Aorta (tissue), 5 donors: Measurements from ENCODE around the gene HNF4A. TPM values are rescaled to one million over a fixed set of nuclear protein-coding genes. Genes with fewer than 3 reads are reported as not detected.

Experiments
- ATAC-seq: fragments of 200-7000 bp; cut with Tn5 transposase; one replicate; pipeline ENCODE4 v1.9.1; 2022; ENCODE audit warnings: moderate library complexity; ENCODE audit not compliant: low FRiP score
- DNase-seq, 2 donors: peaks; one replicate each; pipeline ENCODE4 v3.0.0-alpha.2; 2020
- H3K27ac ChIP-seq, 2 donors: one replicate each; pipeline ENCODE4 v1.5.1; 2013; ENCODE audit warnings: low read length in 2 of 2, mild to moderate bottlenecking in 2 of 2, moderate library complexity in 2 of 2, control low read depth in 1 of 2, inconsistent platforms in 1 of 2, low read depth in 1 of 2
- H3K27me3 ChIP-seq, 2 donors: one replicate each; pipeline ENCODE4 v1.6.1; 2013; ENCODE audit warnings: control low read depth in 1 of 2, low read length in 1 of 2, mild to moderate bottlenecking in 1 of 2, moderate library complexity in 1 of 2; ENCODE audit not compliant: insufficient read depth in 2 of 2, control insufficient read depth in 1 of 2
- H3K36me3 ChIP-seq, 2 donors: one replicate each; pipeline ENCODE4 v1.6.1; 2013; ENCODE audit warnings: control low read depth in 1 of 2, low read length in 1 of 2, mild to moderate bottlenecking in 1 of 2; ENCODE audit not compliant: insufficient read depth in 2 of 2, control insufficient read depth in 1 of 2
- H3K4me1 ChIP-seq, 2 donors: one replicate each; pipeline ENCODE4 v1.6.1; 2013; ENCODE audit warnings: low read length in 2 of 2, control low read depth in 1 of 2, mild to moderate bottlenecking in 1 of 2, moderate library complexity in 1 of 2; ENCODE audit not compliant: insufficient read depth in 2 of 2, control insufficient read depth in 1 of 2
- H3K4me3 ChIP-seq, 2 donors: one replicate each; pipeline ENCODE4 v1.5.1; 2013; ENCODE audit warnings: low read length in 2 of 2, control low read depth in 1 of 2, mild to moderate bottlenecking in 1 of 2
- H3K9me3 ChIP-seq: one replicate; pipeline ENCODE4 v1.6.1; 2013; ENCODE audit warnings: mild to moderate bottlenecking, low read length; ENCODE audit not compliant: control insufficient read depth
- WGBS, 2 donors: extraction: QIAGEN DNeasy Blood & Tissue Kit; methylation state at CpG; one replicate each; pipeline ENCODE4 v1.1.7; 2013; 5-methylcytosine and 5-hydroxymethylcytosine counted together
- intact Hi-C, 2 donors: fragments of 100-400 bp; cut with DNase I; formaldehyde crosslinking; loops; one replicate each; pipeline versions ENCODE4 v1.14.2 to v1.15.0; 2022
- polyA plus RNA-seq, 2 donors: library from polyadenylated mRNA; stranded (reverse); fragments of 200-250 nt; gene quantifications; one replicate each; pipeline ENCODE4 v1.2.3, GENCODE V29; 2013
- total RNA-seq, 2 donors: library from RNA; stranded (reverse); fragmentation: NEBNext Ultra II Directional; extraction: Animal tissue kit (Norgen Biotek cat#: 25700); gene quantifications; one replicate each; pipeline ENCODE4 v1.2.1, GENCODE V29; 2021
- donor health status: healthy with polysubstance abuse.
- donor health status: Bipolar disorder and iron deficiency.
- donor health status: DM: no; HTN: no; CAD: no.
- donor health status: DM: no; HTN: no; CAD: no.
- donor health status: DM: yes; HTN: yes; CAD: no.

HNF4A gene
- total and polyA plus RNA-seq, 4 donors, result 0.05 to 11.8 TPM; not detected in 2

DNA sequence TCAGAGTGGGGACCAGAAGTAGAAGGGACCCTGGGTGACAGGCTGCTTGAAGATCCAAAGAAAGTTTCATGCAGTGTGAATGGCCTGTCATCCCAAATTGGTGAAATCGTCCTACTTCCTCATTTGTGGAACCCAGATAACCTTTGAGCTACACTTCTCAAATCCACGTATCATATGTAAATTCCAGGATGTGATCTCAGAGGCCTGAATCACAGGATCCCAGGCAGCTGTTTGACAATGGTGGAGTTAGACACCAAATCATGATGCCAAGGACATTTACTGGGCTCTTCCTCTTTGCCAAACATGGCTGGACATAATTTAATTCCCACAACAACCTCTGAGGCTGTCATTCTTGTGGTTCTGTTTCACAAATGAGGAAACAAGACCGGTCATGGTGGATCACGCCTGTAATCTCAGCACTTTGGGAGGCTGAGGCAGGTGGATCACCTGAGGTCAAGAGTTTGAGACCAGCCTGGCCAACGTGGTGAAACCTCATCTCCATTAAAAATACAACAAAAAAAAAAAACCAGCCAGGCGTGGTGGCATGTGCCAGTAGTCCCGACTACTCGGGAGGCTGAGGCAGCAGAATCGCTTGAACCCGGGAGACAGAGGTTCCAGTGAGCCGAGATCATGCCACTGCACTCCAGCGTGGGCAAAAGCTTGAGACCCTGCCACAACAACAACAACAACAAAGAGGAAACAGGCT is 80.3 kb downstream of the HNF4A start:
- H3K9me3 ChIP-seq, result no peaks in the 10 kb centered on the region
- no peaks in the 10 kb centered on the region for H3K36me3 ChIP-seq
- no peak overlapping the region for H3K27ac ChIP-seq
- peak in 1 of 2 donors; percentile 2 for DNase-seq
- intact Hi-C loops, result no loop called here
- no peaks in the 10 kb centered on the region for H3K4me1 ChIP-seq
- no peaks in the 10 kb centered on the region for H3K27me3 ChIP-seq
- 73 to 76% methylated on average over 11 to 12 of the region's 12 CpGs for WGBS, 2 donors
- ATAC-seq, result no peak
- no peak overlapping the region for H3K4me3 ChIP-seq

DNA sequence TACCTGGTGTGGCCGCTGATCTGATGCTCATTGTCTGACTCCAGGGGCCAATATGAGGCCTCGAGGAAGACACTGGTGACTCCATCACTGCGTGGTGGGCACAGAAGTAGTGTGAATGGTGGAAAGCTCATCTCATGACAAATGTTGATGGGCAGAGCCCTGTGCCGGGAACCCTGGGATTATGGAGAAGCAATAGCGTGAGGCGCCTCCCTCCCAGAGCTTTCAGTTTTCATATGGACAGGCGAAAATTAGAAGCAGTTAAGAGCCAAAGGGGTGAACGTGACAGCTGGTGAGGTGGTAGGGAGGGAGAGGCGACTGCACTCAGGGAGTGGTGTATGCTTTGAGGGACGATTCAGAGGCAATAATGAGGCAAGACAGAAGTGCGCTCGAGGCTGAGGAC is 80.9 kb downstream of the HNF4A start:
- intact Hi-C loops, result no loop called here
- 64 to 68% methylated on average over 12 of the region's 12 CpGs for WGBS, 2 donors
- Histone ChIP-seq H3K27ac (no peak overlapping the region), H3K9me3 (no peaks in the 10 kb centered on the region), H3K27me3 (no peaks in the 10 kb centered on the region), H3K4me1 (no peaks in the 10 kb centered on the region), H3K36me3 (no peaks in the 10 kb centered on the region), H3K4me3 (no peak overlapping the region)
- DNase-seq, result no peak
- no peak for ATAC-seq

DNA sequence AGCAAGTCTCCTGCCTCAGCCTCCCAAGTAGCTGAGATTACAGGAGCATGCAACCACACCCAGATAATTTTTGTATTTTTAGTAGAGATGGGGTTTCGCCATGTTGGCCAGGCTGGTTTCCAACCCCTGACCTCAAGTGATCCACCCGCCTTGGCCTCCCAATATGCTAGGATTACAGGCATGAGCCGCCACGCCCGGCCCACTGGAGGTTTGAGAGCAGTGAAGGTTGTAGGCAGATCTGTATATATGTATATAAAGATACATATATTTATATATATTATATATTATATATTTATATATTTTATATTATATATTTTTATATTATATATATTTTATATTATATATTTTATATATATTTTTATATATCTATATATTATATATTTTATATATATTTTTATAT is 82.0 kb downstream of the HNF4A start:
- WGBS, 2 donors, result 93 to 96% methylated on average over 5 of the region's 5 CpGs
- Histone ChIP-seq H3K4me3 (no peak overlapping the region), H3K9me3 (no peaks in the 10 kb centered on the region), H3K27ac (no peak overlapping the region), H3K27me3 (no peaks in the 10 kb centered on the region), H3K36me3 (no peaks in the 10 kb centered on the region), H3K4me1 (no peaks in the 10 kb centered on the region)
- no peak for ATAC-seq
- intact Hi-C loops, result no loop called here
- DNase-seq, result no peak

DNA sequence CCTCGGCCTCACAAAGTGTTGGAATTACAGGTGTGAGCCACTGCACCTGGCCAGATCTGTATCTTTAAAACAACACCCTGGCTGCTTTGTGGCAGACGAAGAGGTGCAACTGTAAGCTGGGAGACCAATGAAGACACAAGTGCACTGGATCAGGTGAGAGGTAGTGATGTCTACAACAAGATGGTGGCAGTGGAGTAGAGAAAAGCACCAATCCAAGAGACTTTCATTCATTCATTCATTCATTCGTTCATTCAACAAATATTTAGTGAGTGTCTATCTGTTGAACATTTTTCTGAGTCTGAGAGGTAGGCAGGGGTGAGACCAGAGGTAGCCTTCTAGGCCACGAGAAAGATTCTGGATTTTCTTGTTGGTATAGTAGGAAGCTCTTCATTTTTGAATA is 83.3 kb downstream of the HNF4A start:
- ATAC-seq, result no peak
- no peaks in the 10 kb centered on the region for H3K9me3 ChIP-seq
- no peaks in the 10 kb centered on the region for H3K36me3 ChIP-seq
- H3K27ac ChIP-seq, result no peak overlapping the region
- H3K4me3 ChIP-seq, result no peak overlapping the region
- no peak for DNase-seq
- H3K27me3 ChIP-seq, result no peaks in the 10 kb centered on the region
- intact Hi-C loops, result no loop called here
- WGBS, 2 donors, result 87 to 90% methylated on average over 4 of the region's 4 CpGs
- H3K4me1 ChIP-seq, result no peaks in the 10 kb centered on the region

DNA sequence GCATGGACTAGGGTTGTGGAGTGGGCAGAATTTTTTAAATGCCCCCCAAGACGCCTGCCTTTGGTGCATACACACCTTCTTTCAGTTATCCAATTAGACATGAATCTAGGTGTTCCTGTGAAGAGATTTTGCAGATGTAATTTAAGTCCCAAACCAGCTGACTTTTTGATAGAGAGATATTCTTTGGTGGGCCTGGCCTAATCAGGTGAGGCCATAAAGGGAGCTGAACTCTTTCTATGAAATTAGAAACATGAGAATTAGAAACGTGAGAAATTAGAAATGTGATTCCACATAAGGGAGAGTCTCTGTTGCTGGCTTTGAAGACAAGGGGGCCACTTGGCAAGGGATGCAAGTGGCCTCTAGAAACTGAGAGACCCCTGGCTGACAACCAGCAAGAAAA is 83.8 kb downstream of the HNF4A start:
- H3K27me3 ChIP-seq, result no peaks in the 10 kb centered on the region
- H3K4me1 ChIP-seq, result no peaks in the 10 kb centered on the region
- no peak overlapping the region for H3K4me3 ChIP-seq
- H3K27ac ChIP-seq, result no peak overlapping the region
- 64 to 68% methylated on average over 2 of the region's 2 CpGs for WGBS, 2 donors
- no peak for DNase-seq
- intact Hi-C loops, result no loop called here
- ATAC-seq, result no peak
- no peaks in the 10 kb centered on the region for H3K9me3 ChIP-seq
- no peaks in the 10 kb centered on the region for H3K36me3 ChIP-seq

DNA sequence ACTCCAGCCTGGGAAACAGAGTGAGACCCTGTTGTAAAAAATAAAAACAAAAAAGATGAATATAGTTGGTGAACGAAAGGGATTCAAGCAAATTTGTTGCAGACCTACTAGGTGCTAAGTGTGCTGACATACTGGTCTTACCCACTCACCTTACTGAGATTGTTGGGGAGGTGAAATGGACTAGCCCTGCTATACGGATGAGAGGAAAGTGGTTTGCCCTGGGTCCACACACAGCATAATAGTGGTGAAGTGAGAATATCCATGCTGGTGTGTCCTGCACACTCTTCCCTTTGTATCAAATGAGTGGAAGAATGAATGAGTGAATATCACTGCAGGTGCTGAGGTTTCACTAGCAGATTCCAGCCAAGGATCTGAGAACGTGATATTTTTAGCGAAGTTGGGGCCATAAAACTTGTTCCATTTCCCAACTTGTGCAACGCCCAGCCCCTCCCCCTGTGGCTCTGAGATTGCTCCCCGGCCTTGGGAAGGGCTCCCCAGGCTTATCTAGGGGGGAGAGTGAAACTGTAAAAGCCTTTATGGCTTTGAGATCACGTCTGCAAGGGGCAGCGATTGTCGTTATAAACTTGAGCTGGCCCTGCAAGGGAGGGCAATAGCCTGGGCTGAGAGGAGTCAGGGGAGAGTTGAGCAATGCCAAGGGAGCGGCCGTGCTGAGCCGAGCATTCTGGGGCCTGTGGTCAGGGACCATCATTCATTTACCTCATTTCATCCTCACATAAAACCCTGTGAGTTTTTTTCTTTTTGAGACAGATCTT is 87.0 kb downstream of the HNF4A start:
- Histone ChIP-seq H3K4me3 (no peak overlapping the region), H3K27me3 (no peaks in the 10 kb centered on the region), H3K36me3 (no peaks in the 10 kb centered on the region), H3K9me3 (peaks cover 4% of the 10 kb centered on the region), H3K27ac (no peak overlapping the region), H3K4me1 (no peaks in the 10 kb centered on the region)
- 51 to 52% methylated on average over 12 of the region's 12 CpGs for WGBS, 2 donors
- intact Hi-C loops, result no loop called here
- no peak for DNase-seq
- no peak for ATAC-seq

DNA sequence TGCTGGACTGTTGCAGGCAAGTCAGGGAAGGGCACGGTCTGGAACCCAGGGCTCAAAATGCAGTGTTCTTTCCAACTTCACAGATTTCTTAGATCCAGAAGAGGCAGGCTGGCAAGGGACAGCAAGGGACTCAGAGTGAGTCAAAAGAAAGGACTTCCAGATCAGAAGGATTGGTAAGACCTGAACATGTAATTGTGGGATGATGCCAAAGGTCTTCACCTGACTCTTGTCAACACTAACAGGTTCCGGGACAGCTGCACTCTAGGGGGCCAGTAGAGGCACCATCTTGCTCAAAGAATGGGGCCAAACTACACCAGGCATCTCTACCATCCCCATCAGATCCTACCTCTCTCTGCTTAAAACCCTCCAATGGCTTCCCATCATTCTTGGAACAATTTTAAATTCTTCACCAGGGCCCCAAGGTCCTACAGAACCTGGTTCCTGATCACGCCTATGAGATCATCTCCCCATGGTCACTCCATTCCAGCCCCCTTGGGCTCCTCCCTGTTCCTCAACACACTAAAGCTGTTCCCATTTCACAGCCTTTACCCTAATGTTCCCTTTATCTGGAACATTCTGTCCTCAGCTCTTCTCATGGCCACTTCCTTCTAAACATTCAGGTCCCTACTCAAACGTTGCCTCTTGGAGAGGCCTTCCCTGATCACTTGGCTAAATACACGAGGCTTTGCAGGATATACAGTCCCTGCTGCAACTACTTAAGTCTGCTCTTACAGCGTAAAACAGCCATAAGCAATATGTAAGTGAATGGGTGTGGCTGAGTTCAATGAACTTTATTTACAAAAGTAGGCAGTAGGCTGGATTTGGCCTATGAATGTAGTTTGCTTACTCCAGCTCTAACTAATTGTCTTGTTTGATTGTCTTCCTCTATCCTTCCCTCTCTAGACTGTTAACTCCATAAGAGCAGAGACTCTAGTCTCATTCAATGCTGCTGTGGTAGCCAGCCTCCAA is 90.5 kb downstream of the HNF4A start:
- Histone ChIP-seq H3K36me3 (no peaks in the 10 kb centered on the region), H3K27ac (no peak overlapping the region), H3K4me3 (no peak overlapping the region), H3K4me1 (no peaks in the 10 kb centered on the region), H3K9me3 (peaks cover 4% of the 10 kb centered on the region), H3K27me3 (no peaks in the 10 kb centered on the region)
- no peak for ATAC-seq
- WGBS, 2 donors, result 75% methylated on average over 6 of the region's 6 CpGs
- intact Hi-C loops, result no loop called here
- DNase-seq, result no peak

DNA sequence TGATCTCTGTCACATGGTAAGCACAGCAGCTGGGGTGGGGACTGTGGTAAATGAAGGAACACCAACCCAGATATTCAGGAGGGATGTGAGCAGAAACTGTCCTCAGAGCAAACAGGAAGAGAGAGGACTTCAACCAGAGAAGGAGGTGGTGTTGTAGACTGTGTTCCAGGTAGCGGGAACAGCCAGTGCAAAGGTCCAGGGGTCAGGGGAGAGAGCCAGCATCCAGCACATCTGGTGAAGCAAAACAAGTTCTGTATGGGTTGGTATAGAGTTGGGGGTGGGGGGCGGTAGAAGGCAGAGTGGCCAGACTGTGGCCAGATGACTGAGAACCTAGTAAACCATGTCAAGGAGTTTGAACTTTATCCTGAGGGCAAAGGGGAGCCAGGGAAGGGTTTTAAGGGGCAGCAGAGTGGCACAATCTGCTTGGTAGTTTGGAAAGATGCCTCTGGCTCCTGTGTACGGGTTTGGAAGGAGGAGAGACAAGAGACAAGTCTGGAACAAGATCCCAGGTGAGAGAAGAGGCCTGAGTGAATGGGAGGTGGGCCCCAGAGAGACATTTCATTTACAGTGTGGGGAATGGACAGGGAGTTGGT is 92.4 kb downstream of the HNF4A start:
- peaks cover 4% of the 10 kb centered on the region for H3K9me3 ChIP-seq
- H3K27ac ChIP-seq, result no peak overlapping the region
- DNase-seq (peak in 1 of 2 donors; percentile 53), ATAC-seq (no peak)
- no peaks in the 10 kb centered on the region for H3K27me3 ChIP-seq
- intact Hi-C loops, result no loop called here
- no peak overlapping the region for H3K4me3 ChIP-seq
- 75 to 83% methylated on average over 3 of the region's 3 CpGs for WGBS, 2 donors
- H3K36me3 ChIP-seq, result no peaks in the 10 kb centered on the region
- no peaks in the 10 kb centered on the region for H3K4me1 ChIP-seq
